SU-DHL-6 (cell line): ENCODE measurements around the gene TPPP3.

Experiments used
- H2AFZ ChIP-seq: fragments of 200-600 bp; sonication (generic); 2 replicates; pipeline ENCODE4 v1.6.1; 2014; ENCODE audit warnings: low read depth, mild to moderate bottlenecking, moderate library complexity, mixed read lengths, antibody characterized with exemption, low read length; ENCODE audit not compliant: severe bottlenecking
- H3F3A ChIP-seq: fragments of 200-600 bp; shearing (Covaris generic); 2 replicates; pipeline ENCODE4 v1.6.0; 2016; ENCODE audit warnings: antibody characterized with exemption, mild to moderate bottlenecking; ENCODE audit not compliant: insufficient read depth
- H3K27ac ChIP-seq: fragments of 200-600 bp; sonication (generic); 2 replicates; pipeline ENCODE4 v1.5.1; 2016; ENCODE audit warnings: low read depth, mild to moderate bottlenecking, low read length, moderate library complexity, mixed read lengths
- H3K27me3 ChIP-seq: fragments of 200-600 bp; sonication (generic), shearing (Covaris generic); 2 replicates; pipeline ENCODE4 v1.6.0; 2014; ENCODE audit warnings: mild to moderate bottlenecking, low read length
- H3K36me3 ChIP-seq: fragments of 200-600 bp; sonication (generic); 2 replicates; pipeline ENCODE4 v1.6.1; 2014; ENCODE audit warnings: mild to moderate bottlenecking, low read length, mixed read lengths
- H3K4me2 ChIP-seq: fragments of 300-600, 200-600 bp; shearing (Covaris generic), sonication (generic); 2 replicates; pipeline ENCODE4 v1.6.0; 2014; ENCODE audit warnings: low read length, low read depth, mild to moderate bottlenecking; ENCODE audit not compliant: poor library complexity, severe bottlenecking
- H3K4me3 ChIP-seq: fragments of 200-600 bp; sonication (generic); 2 replicates; pipeline ENCODE4 v1.5.1; 2014; ENCODE audit warnings: antibody characterized with exemption, low read length, mild to moderate bottlenecking, mixed read lengths; ENCODE audit not compliant: insufficient read depth, poor library complexity, severe bottlenecking
- H3K79me2 ChIP-seq: fragments of 200-600 bp; sonication (generic); 2 replicates; pipeline ENCODE4 v1.6.1; 2014; ENCODE audit warnings: mild to moderate bottlenecking, low read length, moderate library complexity; ENCODE audit not compliant: insufficient read depth
- H3K9ac ChIP-seq: fragments of 200-600 bp; sonication (generic); 2 replicates; pipeline ENCODE4 v1.7.0; 2014; ENCODE audit warnings: mild to moderate bottlenecking, low read length
- H3K9me2 ChIP-seq: fragments of 200-600 bp; sonication (generic); replicated peaks from 2 replicates; pipeline ENCODE4 v1.6.1; 2014; ENCODE audit warnings: low read length; ENCODE audit not compliant: insufficient read depth
- H3K9me3 ChIP-seq: fragments of 200-600 bp; sonication (generic); 2 replicates; pipeline ENCODE4 v1.6.1; 2014; ENCODE audit warnings: low read length, mixed read lengths; ENCODE audit not compliant: insufficient read depth
- H4K20me1 ChIP-seq: fragments of 200-600 bp; sonication (generic); 2 replicates; pipeline ENCODE4 v1.6.1; 2014; ENCODE audit warnings: low read depth, mild to moderate bottlenecking, antibody characterized with exemption, low read length, moderate library complexity, mixed read lengths
- EZH2phosphoT487 ChIP-seq: fragments of 200-600 bp; sonication (generic), shearing (Covaris generic); conservative IDR thresholded peaks from 2 replicates; pipeline ENCODE4 v1.6.1; 2018; ENCODE audit warnings: mild to moderate bottlenecking, antibody characterized with exemption, low read length, moderate library complexity, mixed read lengths
- TF ChIP-seq, protein P1 (sequence below): fragments of 200-600 bp; sonication (generic); IDR thresholded peaks from one replicate; pipeline ENCODE4 v1.5.1; 2017; ENCODE audit warnings: antibody characterized with exemption, mild to moderate bottlenecking, low read length, moderate library complexity; ENCODE audit not compliant: insufficient read depth, poor library complexity, severe bottlenecking

The TPPP3 gene

DNA sequence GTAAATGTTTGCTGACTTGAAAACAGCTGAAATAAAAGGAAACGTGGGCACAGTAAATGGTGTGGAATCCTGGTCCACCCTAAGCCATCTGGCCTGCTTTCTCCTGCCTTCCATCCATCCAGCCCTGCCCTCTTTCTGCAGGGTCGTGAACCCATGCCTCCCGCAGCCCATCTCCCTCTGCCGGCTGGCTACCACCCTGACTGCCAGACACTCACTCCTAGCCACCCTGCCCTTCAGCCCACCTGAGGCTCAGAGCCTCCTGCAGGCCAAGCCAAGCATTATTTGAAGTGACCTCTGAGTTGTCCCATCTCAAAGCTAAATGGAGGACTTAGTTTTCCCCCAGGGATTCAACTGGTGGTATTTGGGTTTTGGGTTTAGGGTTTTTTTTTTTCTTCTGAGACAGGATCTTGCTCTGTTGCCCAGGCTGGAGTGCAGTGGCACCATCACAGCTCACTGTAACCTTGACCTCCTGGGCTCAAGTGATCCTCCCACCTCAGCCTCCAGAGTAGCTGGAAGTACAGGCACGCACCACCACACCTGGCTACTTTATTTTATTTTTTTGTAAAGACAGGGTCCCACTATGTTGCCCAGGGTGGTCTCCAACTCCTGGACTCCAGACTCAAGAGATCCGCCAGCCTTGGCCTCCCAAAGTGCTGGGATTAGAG is 14.6 kb upstream of the TPPP3 start:
- no peaks in the 10 kb centered on the region for H3K9me2 ChIP-seq
- no peaks in the 10 kb centered on the region for H3K9me3 ChIP-seq
- no peak overlapping the region for H3K27ac ChIP-seq
- no peaks in the 10 kb centered on the region for H3K36me3 ChIP-seq
- H3K27me3 ChIP-seq: no peaks in the 10 kb centered on the region
- H3K79me2 ChIP-seq: no peaks in the 10 kb centered on the region
- H3K4me3 ChIP-seq: no peak overlapping the region
- no peak for TF ChIP-seq EZH2phosphoT487
- TF ChIP-seq, protein P1, sequence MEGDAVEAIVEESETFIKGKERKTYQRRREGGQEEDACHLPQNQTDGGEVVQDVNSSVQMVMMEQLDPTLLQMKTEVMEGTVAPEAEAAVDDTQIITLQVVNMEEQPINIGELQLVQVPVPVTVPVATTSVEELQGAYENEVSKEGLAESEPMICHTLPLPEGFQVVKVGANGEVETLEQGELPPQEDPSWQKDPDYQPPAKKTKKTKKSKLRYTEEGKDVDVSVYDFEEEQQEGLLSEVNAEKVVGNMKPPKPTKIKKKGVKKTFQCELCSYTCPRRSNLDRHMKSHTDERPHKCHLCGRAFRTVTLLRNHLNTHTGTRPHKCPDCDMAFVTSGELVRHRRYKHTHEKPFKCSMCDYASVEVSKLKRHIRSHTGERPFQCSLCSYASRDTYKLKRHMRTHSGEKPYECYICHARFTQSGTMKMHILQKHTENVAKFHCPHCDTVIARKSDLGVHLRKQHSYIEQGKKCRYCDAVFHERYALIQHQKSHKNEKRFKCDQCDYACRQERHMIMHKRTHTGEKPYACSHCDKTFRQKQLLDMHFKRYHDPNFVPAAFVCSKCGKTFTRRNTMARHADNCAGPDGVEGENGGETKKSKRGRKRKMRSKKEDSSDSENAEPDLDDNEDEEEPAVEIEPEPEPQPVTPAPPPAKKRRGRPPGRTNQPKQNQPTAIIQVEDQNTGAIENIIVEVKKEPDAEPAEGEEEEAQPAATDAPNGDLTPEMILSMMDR: no peak
- no peaks in the 10 kb centered on the region for H3F3A ChIP-seq
- no peak overlapping the region for H2AFZ ChIP-seq
- H3K4me2 ChIP-seq: no peak overlapping the region
- H4K20me1 ChIP-seq: no peaks in the 10 kb centered on the region
- H3K9ac ChIP-seq: no peak overlapping the region

DNA sequence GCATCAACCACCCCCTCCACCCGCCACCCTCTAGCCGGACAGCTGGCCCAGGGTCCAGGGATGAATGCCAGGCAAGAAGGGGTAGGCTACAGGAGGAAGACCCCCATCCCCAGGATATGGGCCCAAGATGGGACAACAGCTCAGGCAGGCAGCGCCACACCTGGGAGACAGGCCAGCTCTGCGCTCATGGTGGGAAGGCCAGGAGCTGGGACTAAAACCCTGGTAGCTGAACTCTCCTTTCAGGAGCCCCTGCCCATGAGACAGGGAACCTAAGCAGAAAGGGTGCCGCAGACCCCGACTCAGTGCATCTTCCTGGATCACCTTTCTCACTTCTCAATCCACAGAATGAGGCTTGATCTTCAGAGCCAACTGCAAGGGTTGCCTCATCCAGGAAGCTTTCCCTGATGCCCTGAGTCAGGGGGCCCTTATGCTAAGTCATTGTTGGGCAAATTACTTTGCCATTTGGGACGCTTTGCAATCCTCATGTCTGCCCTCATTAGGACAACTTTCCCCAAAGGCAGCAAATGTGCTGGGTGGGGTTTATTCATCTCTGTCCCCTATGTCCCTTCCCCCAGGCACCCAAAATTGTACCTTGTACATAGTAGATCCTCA is 14.0 kb upstream of the TPPP3 start:
- Histone ChIP-seq H2AFZ (no peak overlapping the region), H4K20me1 (no peaks in the 10 kb centered on the region)
- TF ChIP-seq, protein P1: no peak
- no peak for TF ChIP-seq EZH2phosphoT487

DNA sequence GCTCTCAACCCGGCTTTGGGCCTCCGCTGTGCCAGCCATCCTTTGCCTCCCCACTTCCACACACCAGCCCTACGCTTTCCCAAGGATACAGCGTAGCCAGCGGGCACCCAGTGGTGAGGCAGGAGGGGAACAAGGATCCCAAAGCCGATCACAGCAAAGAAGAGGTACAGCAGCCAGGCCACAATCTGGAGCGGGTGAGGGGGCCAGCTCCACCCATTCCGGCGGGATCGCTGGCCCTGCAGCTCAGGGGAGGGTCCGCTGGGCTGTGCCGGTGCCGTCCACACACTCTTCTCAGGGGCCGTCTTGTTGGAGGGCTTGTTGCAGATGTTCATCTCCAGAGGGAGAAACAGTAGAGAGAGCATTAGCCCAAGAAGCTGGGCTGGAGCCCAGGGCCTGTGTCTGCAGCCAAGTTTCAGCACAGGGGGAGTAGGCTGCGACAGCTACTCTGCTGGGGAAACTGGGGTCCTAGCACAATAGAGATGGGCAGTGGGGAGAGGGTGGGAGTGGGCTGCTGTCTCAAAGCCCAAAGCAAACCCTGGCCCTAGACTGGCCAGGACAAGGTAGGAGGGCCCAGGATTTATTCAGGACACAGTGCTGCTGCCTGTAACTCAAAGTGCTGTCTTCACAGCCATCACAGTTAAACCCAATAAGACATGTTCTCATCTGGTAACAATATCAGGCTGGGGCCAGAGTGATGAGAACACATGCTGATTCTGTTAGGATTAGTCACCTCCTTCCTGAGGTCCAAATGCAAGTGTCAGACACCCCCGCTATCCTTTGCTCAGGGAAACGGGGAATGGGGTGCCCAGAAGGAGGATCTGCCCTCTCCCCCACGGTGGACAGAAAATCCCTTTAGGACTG is 13.0 kb upstream of the TPPP3 start:
- no peaks in the 10 kb centered on the region for H3K79me2 ChIP-seq
- H3K4me3 ChIP-seq: no peak overlapping the region
- H3K9me3 ChIP-seq: no peaks in the 10 kb centered on the region
- TF ChIP-seq, protein P1: no peak
- TF ChIP-seq EZH2phosphoT487: no peak
- H3K36me3 ChIP-seq: no peaks in the 10 kb centered on the region
- H3K27me3 ChIP-seq: no peaks in the 10 kb centered on the region
- no peak overlapping the region for H2AFZ ChIP-seq
- no peak overlapping the region for H3K4me2 ChIP-seq
- H3K9ac ChIP-seq: no peak overlapping the region
- H4K20me1 ChIP-seq: no peaks in the 10 kb centered on the region
- no peaks in the 10 kb centered on the region for H3F3A ChIP-seq
- H3K27ac ChIP-seq: no peak overlapping the region
- no peaks in the 10 kb centered on the region for H3K9me2 ChIP-seq

More for the DNA sequence above, 14.0 kb upstream of the TPPP3 start:
- H3K27me3 ChIP-seq: no peaks in the 10 kb centered on the region
- H3K9me2 ChIP-seq: no peaks in the 10 kb centered on the region
- H3F3A ChIP-seq: no peaks in the 10 kb centered on the region
- H3K79me2 ChIP-seq: no peaks in the 10 kb centered on the region
- H3K27ac ChIP-seq: no peak overlapping the region
- no peak overlapping the region for H3K4me3 ChIP-seq
- H3K9me3 ChIP-seq: no peaks in the 10 kb centered on the region
- no peak overlapping the region for H3K9ac ChIP-seq
- H3K4me2 ChIP-seq: no peak overlapping the region
- no peaks in the 10 kb centered on the region for H3K36me3 ChIP-seq
